ENCODE data around the gene COL4A2. TPM values are rescaled to one million over a fixed set of nuclear protein-coding genes. Genes with fewer than 3 reads are reported as not detected.

The COL4A2 gene
- polyA plus RNA-seq, 12 donors: 347 to 994 (median 444) TPM

- no peak for DNase-seq
Observed at GRCh38 chr13:110269509-110270185, 37.4 kb upstream of the COL4A2 start.

GRCh38 chr13:110270507-110270906 lies 36.6 kb upstream of the COL4A2 start:
- no peak for DNase-seq

DNA sequence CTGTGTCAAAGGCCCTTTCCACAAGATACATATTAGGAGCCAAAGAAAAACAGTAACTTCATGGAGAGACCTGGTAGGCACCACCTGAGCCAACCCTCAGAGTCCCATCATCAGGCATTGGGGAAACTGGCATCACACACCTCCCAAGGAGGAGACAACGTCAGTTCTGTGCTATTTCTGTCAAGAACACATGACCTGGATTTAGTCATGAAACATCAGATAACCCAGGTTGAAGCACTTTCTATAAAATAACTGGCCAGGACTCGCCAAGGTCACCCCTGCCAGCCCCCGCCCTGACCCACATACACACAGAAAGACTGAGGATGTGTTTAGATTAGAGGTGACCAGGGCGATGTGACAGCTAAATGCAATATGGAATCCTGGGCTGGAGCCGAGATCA lies 35.8 kb upstream of the COL4A2 start:
- DNase-seq: no peak

DNA sequence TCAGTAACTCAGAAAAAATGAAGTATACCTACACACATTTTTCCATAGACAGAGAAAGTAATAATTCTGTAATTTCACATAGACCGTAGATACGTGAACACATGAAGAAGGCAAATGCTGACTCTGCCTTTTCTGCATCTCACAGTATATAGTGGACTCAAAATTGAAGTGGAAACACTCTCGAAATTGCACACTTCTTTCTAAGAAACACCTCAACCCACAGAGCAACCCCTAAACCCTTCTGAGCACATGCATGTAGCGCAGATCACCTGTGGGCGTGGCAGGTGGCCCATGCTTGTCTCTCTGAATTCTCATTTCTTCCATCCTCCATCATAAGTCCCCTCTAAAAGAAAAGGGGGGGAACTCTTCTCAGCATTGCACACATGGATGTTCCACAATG lies 34.9 kb upstream of the COL4A2 start:
- no peak for DNase-seq

- DNase-seq: no peak
Observed at GRCh38 chr13:110272651-110273050, 34.4 kb upstream of the COL4A2 start.

DNA sequence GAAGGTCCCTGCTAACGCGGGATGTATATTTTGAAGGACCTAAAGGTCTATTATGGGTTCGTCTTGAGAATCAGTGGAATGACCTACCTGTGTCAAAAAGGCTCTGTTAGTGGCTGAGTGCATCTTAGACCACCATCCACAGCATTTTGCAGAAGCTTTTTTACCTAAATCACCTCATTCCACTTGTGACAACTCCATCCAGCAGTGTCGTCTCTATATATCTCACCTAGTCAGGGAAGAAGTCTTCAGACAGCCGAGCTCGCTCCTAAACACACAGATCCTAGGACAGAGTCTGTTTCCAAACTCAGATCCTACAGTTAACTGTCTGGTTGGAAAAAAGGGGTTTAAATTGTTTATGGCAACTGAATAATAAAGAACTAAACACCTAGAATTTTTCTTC lies 33.8 kb upstream of the COL4A2 start:
- no peak for DNase-seq

GRCh38 chr13:110274687-110275086 lies 32.4 kb upstream of the COL4A2 start:
- DNase-seq: no peak

GRCh38 chr13:110275931-110276552 lies 31.0 kb upstream of the COL4A2 start:
- DNase-seq: peak; percentile 82

GRCh38 chr13:110276553-110276950 lies 30.5 kb upstream of the COL4A2 start:
- DNase-seq: no peak

DNA sequence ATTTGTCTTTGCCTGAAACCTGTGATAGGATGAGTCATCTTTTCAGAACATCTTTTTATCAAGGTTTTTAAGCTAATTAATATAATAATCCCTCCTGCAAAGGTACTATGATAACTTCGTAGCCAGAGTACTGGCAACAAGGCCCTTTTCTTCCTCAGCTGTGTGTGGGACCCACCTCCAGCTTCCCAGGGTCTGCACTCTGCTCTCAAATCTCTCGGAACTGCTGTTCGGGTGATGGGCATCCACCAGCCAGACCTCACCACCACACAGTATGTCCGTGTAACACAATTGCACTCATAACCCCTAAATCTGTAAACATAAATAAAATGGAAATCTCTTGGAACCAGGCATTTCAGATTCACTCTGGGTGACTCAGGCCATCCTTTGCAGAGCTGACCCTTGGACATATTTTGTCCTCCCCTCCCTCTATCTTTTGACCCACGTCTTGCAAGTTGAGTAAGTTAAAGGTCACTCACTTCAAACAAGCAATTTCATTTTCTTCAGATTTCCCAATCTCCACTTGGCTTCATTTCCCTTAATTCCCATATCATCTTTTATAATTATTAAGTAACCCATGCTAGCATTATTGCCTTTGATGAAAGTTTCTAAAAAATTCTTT lies 29.6 kb upstream of the COL4A2 start:
- DNase-seq: no peak

- DNase-seq: no peak
Observed at GRCh38 chr13:110278859-110279258, 28.2 kb upstream of the COL4A2 start.

DNA sequence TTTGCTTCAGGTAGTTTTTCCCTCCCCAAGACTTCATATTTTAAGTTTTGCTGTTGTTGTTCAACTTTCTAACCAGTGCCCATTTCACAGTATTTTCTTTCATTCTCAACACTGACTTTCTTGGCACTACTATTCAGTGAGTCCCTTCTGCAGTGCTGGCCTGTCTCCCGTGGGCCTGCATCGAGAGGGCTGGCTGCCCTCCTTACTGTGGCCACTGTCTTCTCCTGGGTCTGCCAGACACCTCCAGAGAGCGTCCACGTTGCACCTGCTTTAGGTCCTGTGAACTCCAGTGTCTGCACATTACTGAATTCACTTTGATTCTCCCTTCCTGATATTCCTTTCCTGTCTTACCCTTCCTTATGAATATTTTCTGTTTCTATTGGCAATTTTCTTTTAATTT lies 27.4 kb upstream of the COL4A2 start:
- no peak for DNase-seq

DNA sequence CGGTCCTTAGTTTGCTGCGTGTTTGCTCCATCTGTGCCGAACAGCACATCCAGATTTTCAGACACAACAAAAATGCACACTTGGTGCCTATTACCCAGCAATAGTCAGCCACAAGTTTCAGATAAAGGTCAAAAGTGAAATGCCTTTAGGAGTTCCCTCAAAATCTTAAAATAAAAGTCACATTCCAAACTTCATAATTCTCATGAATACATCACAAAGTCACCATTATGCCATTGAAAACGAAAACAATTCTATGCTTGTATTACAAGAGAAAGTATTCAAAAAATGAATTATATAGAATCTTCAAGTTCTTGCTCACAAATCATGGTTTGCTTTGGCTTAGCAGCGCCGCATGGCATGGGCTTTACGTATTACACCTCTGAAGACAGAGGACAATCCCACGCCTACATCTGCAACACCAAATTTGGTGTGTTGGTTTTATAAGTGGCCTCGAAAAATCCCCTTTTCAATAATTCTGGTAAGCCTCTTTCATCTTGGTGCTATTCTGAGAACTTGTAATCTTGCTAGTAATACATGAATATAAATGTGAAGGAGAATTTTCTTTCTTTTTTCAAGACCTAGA lies 26.8 kb upstream of the COL4A2 start:
- no peak for DNase-seq

- DNase-seq: peak; percentile 83
Observed at GRCh38 chr13:110280985-110281688, 25.9 kb upstream of the COL4A2 start.

GRCh38 chr13:110281736-110282135 lies 25.3 kb upstream of the COL4A2 start:
- no peak for DNase-seq

- no peak for DNase-seq
Observed at GRCh38 chr13:110282316-110282841, 24.7 kb upstream of the COL4A2 start.

- peak; percentile 76 for DNase-seq
Observed at GRCh38 chr13:110283736-110284517, 23.2 kb upstream of the COL4A2 start.

DNA sequence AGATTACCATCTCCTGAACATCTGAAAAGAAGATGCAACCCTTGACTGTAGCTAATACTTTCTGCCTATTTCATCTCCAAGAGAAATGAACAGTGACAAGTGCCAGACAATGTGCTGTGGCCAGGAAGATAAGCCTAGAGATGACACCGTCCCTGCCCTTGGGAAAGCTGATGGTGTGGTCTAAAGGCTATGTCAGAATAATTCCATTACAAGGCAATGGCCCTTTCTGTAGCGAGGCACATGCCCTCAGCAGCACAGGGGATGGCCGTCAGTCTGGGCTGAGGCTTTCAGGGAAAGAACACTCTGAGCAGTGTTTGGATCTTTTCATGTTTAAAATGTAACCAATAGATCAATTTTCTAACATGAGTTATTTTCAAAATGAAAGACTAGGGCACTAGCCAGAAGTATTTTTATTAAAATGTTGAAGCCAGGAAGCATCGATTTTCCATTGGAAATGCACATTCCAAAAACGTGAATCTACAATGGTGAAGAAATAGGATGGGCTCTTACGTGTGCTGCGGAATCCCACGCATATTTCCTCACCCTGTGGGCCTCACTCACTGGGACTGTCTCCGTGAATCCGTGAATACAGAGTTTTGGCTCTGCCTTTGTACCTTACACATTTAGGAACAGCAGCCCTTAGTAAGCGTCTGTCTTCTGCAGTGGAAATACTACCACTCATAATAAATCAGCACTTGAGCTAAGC lies 22.2 kb upstream of the COL4A2 start:
- DNase-seq: no peak

DNA sequence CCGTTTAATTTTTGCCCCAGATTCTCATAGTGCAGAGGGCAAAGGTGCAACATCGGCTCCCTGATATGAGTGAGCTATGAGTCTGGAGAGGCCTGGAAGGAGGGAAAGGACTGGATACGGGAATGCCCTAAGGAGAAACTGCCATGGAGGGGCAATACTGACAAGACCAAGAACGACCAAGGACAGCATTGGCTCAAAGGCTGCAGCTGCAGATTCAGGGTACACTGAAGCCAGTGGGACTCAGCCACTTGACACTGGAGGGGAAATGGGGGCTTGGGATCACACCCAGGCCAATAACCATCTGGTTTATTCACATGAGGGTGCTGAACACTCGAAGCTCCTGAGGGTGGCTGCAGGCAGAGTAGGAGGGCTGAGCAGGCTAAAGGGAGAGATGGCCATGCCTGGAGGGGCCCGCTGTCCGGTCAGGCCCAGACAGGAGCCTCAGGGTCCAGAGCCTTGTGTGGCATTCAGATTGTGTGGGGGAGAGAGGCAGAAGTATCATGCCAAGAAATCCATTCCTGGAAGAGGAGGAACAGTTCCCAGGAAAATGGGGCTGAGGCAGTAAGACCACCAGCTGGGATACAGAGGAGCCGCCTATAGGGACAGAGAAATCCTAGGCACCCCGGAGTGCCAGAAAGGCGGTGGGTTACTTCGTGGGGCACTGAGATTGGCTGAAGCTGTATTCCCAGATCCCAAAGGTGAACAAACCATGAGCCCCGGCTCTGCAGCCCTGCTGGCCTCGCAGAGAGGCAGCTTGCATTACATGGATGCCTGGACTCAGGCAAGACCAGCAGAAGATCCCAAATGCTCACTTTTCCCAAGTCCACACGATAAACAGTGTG lies 20.9 kb upstream of the COL4A2 start:
- DNase-seq: no peak
